GM18951 (cell line): ENCODE data around the gene COL11A2.
"Not testable (repeated sequence)": the region's sequence is repeated elsewhere in the genome, so short reads cannot be mapped to it uniquely, and the experiment has no call there.

Experiments used
- POLR2A ChIP-seq: IDR thresholded peaks from 4 replicates; pipeline ENCODE4 v1.6.1; 2011; ENCODE audit warnings: mild to moderate bottlenecking; ENCODE audit not compliant: insufficient read length, insufficient read depth; ENCODE audit errors: extremely low read depth
- in situ Hi-C: fragments of 300-500 bp; cut with MboI; formaldehyde crosslinking; loops from one replicate; pipeline ENCODE4 v1.12.0; 2022; ENCODE audit warnings: low sequenced_read_pairs, mixed read lengths, inconsistent platforms; ENCODE audit not compliant: unreplicated experiment

COL11A2 gene

GRCh38 chr6:33160728-33161344 is 31.4 kb downstream of the COL11A2 start:
- no peak for TF ChIP-seq POLR2A
- in situ Hi-C loops, result loop anchor here (5.0 kb wide), 1 partner anchor 91 kb away; no protein-coding TSS in a partner anchor

GRCh38 chr6:33160096-33160495 is 32.2 kb downstream of the COL11A2 start:
- TF ChIP-seq POLR2A, result no peak
- in situ Hi-C loops, result loop anchor here (5.0 kb wide), 1 partner anchor 92 kb away; no protein-coding TSS in a partner anchor

GRCh38 chr6:33156964-33157363 is 35.3 kb downstream of the COL11A2 start:
- in situ Hi-C loops, result no loop called here
- TF ChIP-seq POLR2A, result no peak

GRCh38 chr6:33156561-33156960 is 35.7 kb downstream of the COL11A2 start:
- in situ Hi-C loops, result no loop called here
- no peak for TF ChIP-seq POLR2A

GRCh38 chr6:33154349-33154748 is 37.9 kb downstream of the COL11A2 start:
- no peak for TF ChIP-seq POLR2A
- in situ Hi-C loops, result no loop called here

GRCh38 chr6:33151050-33151449 is 41.2 kb downstream of the COL11A2 start:
- in situ Hi-C loops, result no loop called here
- no peak for TF ChIP-seq POLR2A

GRCh38 chr6:33150560-33150959 is 41.7 kb downstream of the COL11A2 start:
- in situ Hi-C loops, result not testable (repeated sequence)

- no peak for TF ChIP-seq POLR2A
- in situ Hi-C loops, result no loop called here
These were observed 44.2 kb downstream of the COL11A2 start for GRCh38 chr6:33147807-33148666.

- in situ Hi-C loops, result no loop called here
- no peak for TF ChIP-seq POLR2A
These were observed 47.9 kb downstream of the COL11A2 start for GRCh38 chr6:33144373-33144772.

- no peak for TF ChIP-seq POLR2A
- in situ Hi-C loops, result no loop called here
These were observed 49.0 kb downstream of the COL11A2 start for GRCh38 chr6:33143113-33143770.

- no peak for TF ChIP-seq POLR2A
- in situ Hi-C loops, result no loop called here
These were observed 49.7 kb downstream of the COL11A2 start for GRCh38 chr6:33142501-33143070.

GRCh38 chr6:33140556-33140955 is 51.7 kb downstream of the COL11A2 start:
- in situ Hi-C loops, result no loop called here
- no peak for TF ChIP-seq POLR2A

GRCh38 chr6:33139596-33140206 is 52.6 kb downstream of the COL11A2 start:
- TF ChIP-seq POLR2A, result no peak
- in situ Hi-C loops, result no loop called here

- in situ Hi-C loops, result no loop called here
- TF ChIP-seq POLR2A, result no peak
These were observed 55.9 kb downstream of the COL11A2 start for GRCh38 chr6:33136310-33136900.
